OCI-LY1 (cell line): Measurements from ENCODE around the gene GLB1L3.
"Not testable (repeated sequence)": the region's sequence is repeated elsewhere in the genome, so short reads cannot be mapped to it uniquely, and the experiment has no call there.

Source experiments
- H2AFZ ChIP-seq: fragments of 200-600 bp; sonication (generic), shearing (Covaris generic); 2 replicates; pipeline ENCODE4 v1.6.0; 2014; ENCODE audit warnings: antibody characterized with exemption, mild to moderate bottlenecking, low read length
- H3F3A ChIP-seq: fragments of 200-600 bp; sonication (generic), shearing (Covaris generic); 2 replicates; pipeline ENCODE4 v1.6.0; 2014; ENCODE audit warnings: mild to moderate bottlenecking, antibody characterized with exemption, low read length, moderate library complexity; ENCODE audit not compliant: insufficient read depth
- H3K27ac ChIP-seq: fragments of 200-600 bp; sonication (generic); 2 replicates; pipeline ENCODE4 v1.5.1; 2014; ENCODE audit warnings: low read length, mixed run types, mild to moderate bottlenecking, low read depth; ENCODE audit not compliant: poor library complexity, severe bottlenecking
- H3K27me3 ChIP-seq: fragments of 200-600 bp; sonication (generic); 2 replicates; pipeline ENCODE4 v1.6.0; 2014; ENCODE audit warnings: antibody characterized with exemption, mild to moderate bottlenecking, low read length, moderate library complexity; ENCODE audit not compliant: insufficient read depth
- H3K36me3 ChIP-seq: fragments of 200-600 bp; sonication (generic); 2 replicates; pipeline ENCODE4 v1.6.1; 2014; ENCODE audit warnings: mild to moderate bottlenecking, antibody characterized with exemption, low read length, moderate library complexity, mixed read lengths; ENCODE audit not compliant: insufficient read depth
- H3K4me1 ChIP-seq: fragments of 200-600 bp; sonication (generic); 2 replicates; pipeline ENCODE4 v1.5.1; 2014; ENCODE audit warnings: mild to moderate bottlenecking, low read length, moderate library complexity; ENCODE audit not compliant: insufficient read depth, severe bottlenecking
- H3K4me2 ChIP-seq: fragments of 200-600 bp; sonication (generic), shearing (Covaris generic); 2 replicates; pipeline ENCODE4 v1.6.1; 2014; ENCODE audit warnings: low read length
- H3K4me3 ChIP-seq: fragments of 200-600 bp; sonication (generic); 2 replicates; pipeline ENCODE4 v1.5.1; 2014; ENCODE audit warnings: low read length, low read depth, mild to moderate bottlenecking, mixed read lengths; ENCODE audit not compliant: poor library complexity, severe bottlenecking
- H3K79me2 ChIP-seq: fragments of 200-600 bp; shearing (Covaris generic); 2 replicates; pipeline ENCODE4 v1.6.1; 2016; ENCODE audit warnings: mixed run types, low read length, mixed read lengths; ENCODE audit not compliant: insufficient read depth
- H3K9ac ChIP-seq: fragments of 200-600 bp; sonication (generic), shearing (Covaris generic); 2 replicates; pipeline ENCODE4 v1.6.1; 2014; ENCODE audit warnings: mild to moderate bottlenecking, low read length, mixed read lengths
- H3K9me2 ChIP-seq: fragments of 200-600 bp; sonication (generic), shearing (Covaris generic); 2 replicates; pipeline ENCODE4 v1.6.1; 2014; ENCODE audit warnings: low read depth, mild to moderate bottlenecking, low read length, mixed read lengths
- H3K9me3 ChIP-seq: fragments of 200-600 bp; shearing (Covaris generic); 2 replicates; pipeline ENCODE4 v1.6.1; 2014; ENCODE audit warnings: low read length, mixed read lengths
- H4K20me1 ChIP-seq: fragments of 200-600 bp; sonication (generic), shearing (Covaris generic); 2 replicates; pipeline ENCODE4 v1.6.0; 2016; ENCODE audit warnings: mild to moderate bottlenecking, low read length; ENCODE audit not compliant: insufficient read depth
- EZH2 ChIP-seq: fragments of 200-600 bp; sonication (generic), shearing (Covaris generic); IDR thresholded peaks from 2 replicates; pipeline ENCODE4 v1.8.0; 2017; ENCODE audit warnings: borderline replicate concordance, mixed run types, mild to moderate bottlenecking, antibody characterized with exemption, low read length, moderate library complexity, mixed read lengths
- TF ChIP-seq, protein P1 (sequence below): fragments of 200-600 bp; sonication (generic), shearing (Covaris generic); IDR thresholded peaks from 2 replicates; pipeline ENCODE4 v1.5.1; 2017; ENCODE audit warnings: mild to moderate bottlenecking, antibody characterized with exemption, low read length, moderate library complexity, mixed read lengths

The GLB1L3 gene

DNA sequence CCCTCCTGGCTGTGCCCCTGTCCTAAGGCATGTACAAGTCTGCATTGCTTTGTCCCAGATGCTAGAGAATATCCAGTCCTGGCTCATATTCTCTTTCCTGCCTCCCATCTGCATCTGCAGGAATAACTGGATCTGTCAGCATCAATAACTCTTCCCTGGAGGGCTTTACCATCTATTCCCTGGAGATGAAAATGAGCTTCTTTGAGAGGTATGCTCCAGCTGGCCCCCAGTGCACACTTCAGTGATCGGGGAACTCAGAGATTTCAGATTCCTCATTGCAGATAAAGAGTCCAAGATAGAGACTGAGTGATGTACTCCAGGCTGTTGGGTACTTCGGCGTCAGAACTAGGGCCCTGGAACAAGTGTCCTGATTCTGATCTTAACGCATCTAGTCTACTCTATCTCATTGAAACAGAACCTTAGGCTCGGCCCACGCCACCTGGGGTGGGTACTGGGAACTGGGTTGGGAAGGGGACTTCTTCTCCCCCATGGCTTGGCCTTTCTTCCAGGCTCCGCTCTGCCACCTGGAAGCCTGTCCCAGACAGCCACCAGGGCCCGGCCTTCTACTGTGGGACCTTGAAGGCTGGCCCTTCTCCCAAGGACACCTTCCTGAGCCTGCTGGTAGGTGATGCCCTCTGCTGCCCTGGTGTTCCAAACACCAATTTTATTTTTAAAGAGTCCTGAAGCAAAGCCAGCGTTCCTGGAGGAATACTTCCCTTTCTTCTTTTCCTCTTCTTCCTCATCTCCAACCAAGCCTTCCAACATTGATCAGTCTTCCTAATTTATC lies 37.8 kb downstream of the GLB1L3 start:
- TF ChIP-seq EZH2 = no peak
- TF ChIP-seq, protein P1, sequence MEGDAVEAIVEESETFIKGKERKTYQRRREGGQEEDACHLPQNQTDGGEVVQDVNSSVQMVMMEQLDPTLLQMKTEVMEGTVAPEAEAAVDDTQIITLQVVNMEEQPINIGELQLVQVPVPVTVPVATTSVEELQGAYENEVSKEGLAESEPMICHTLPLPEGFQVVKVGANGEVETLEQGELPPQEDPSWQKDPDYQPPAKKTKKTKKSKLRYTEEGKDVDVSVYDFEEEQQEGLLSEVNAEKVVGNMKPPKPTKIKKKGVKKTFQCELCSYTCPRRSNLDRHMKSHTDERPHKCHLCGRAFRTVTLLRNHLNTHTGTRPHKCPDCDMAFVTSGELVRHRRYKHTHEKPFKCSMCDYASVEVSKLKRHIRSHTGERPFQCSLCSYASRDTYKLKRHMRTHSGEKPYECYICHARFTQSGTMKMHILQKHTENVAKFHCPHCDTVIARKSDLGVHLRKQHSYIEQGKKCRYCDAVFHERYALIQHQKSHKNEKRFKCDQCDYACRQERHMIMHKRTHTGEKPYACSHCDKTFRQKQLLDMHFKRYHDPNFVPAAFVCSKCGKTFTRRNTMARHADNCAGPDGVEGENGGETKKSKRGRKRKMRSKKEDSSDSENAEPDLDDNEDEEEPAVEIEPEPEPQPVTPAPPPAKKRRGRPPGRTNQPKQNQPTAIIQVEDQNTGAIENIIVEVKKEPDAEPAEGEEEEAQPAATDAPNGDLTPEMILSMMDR = no peak
- no peaks in the 10 kb centered on the region for H3K36me3 ChIP-seq
- no peak overlapping the region for H3K4me3 ChIP-seq
- no peaks in the 10 kb centered on the region for H3K9me3 ChIP-seq
- no peaks in the 10 kb centered on the region for H3K9me2 ChIP-seq
- no peak overlapping the region for H3K4me2 ChIP-seq
- H3K27ac ChIP-seq = no peak overlapping the region
- H3K9ac ChIP-seq = no peak overlapping the region
- H4K20me1 ChIP-seq = no peaks in the 10 kb centered on the region
- H3K27me3 ChIP-seq = no peaks in the 10 kb centered on the region
- no peaks in the 10 kb centered on the region for H3K4me1 ChIP-seq
- no peaks in the 10 kb centered on the region for H3F3A ChIP-seq
- H2AFZ ChIP-seq = no peak overlapping the region
- H3K79me2 ChIP-seq = no peaks in the 10 kb centered on the region

DNA sequence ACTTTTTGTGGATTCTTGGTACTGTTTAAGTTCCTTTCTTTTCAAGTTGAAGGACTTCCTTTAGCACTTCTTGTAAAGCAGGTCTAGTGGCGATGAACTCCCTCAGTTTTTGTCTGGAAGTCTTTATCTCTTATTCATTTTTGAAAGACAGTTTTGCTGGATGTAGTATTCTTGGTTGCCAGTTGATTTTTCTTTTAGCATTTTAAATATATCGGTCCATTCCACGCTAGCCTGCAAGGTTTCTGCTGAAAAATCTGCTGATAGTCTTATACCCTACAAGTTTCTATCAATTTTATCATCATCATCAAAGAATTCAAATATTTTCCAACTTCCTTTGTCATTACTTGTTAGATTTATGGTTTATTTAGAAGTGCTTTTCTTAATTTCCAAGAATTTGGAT lies 40.9 kb downstream of the GLB1L3 start:
- H3F3A ChIP-seq = no peaks in the 10 kb centered on the region
- H3K79me2 ChIP-seq = no peaks in the 10 kb centered on the region
- H2AFZ ChIP-seq = no peak overlapping the region
- TF ChIP-seq EZH2 = no peak
- TF ChIP-seq, protein P1 = no peak
- no peaks in the 10 kb centered on the region for H3K27me3 ChIP-seq
- H3K9me2 ChIP-seq = no peaks in the 10 kb centered on the region
- H4K20me1 ChIP-seq = no peaks in the 10 kb centered on the region
- no peak overlapping the region for H3K4me2 ChIP-seq
- no peaks in the 10 kb centered on the region for H3K36me3 ChIP-seq
- no peaks in the 10 kb centered on the region for H3K4me1 ChIP-seq
- no peak overlapping the region for H3K27ac ChIP-seq
- H3K9ac ChIP-seq = no peak overlapping the region
- H3K9me3 ChIP-seq = no peaks in the 10 kb centered on the region
- H3K4me3 ChIP-seq = no peak overlapping the region

DNA sequence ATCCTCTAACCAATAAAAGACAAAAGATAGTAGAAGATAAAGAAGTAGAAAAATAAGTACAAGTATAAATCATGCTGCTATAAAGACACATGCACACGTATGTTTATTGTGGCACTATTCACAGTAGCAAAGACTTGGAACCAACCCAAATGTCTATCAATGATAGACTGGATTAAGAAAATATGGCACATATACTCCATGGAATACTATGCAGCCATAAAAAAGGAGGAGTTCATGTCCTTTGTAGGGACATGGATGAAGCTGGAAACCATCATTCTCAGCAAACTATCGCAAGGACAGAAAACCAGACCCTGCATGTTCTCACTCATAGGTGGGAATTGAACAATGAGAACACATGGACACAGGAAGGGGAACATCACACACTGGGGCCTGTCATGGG lies 45.2 kb downstream of the GLB1L3 start:
- not testable (repeated sequence) for H2AFZ ChIP-seq, H3K4me2 ChIP-seq, H3K79me2 ChIP-seq, H3F3A ChIP-seq, H4K20me1 ChIP-seq, H3K9me2 ChIP-seq, H3K27me3 ChIP-seq, H3K27ac ChIP-seq, H3K36me3 ChIP-seq, H3K9ac ChIP-seq, H3K4me3 ChIP-seq, H3K9me3 ChIP-seq, H3K4me1 ChIP-seq

DNA sequence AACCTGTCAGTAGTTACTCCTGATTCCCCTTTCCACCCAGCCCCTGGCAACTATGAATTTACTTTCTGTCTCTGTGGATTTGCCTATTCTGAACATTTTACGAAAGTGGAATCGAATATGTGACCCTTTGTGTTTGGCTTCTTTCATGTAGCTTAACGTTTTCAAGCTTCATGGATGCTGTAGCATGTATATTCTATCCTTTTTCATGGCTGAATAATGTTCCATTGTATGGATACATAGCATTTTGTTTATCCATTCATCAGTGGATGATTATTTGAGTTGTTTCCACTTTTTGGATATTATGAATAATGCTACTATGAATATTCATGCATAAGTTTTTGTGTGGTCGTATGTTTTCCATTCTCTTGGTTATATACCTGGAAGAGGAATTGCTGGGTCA lies 46.4 kb downstream of the GLB1L3 start:
- H3K27ac ChIP-seq = no peak overlapping the region
- no peak overlapping the region for H2AFZ ChIP-seq
- no peaks in the 10 kb centered on the region for H3F3A ChIP-seq
- no peaks in the 10 kb centered on the region for H3K36me3 ChIP-seq
- H3K4me1 ChIP-seq = no peaks in the 10 kb centered on the region
- H3K9ac ChIP-seq = no peak overlapping the region
- H3K27me3 ChIP-seq = no peaks in the 10 kb centered on the region
- H3K4me3 ChIP-seq = no peak overlapping the region
- H3K4me2 ChIP-seq = no peak overlapping the region
- no peaks in the 10 kb centered on the region for H3K9me3 ChIP-seq
- no peaks in the 10 kb centered on the region for H3K9me2 ChIP-seq
- TF ChIP-seq, protein P1 = no peak
- TF ChIP-seq EZH2 = no peak
- no peaks in the 10 kb centered on the region for H4K20me1 ChIP-seq
- no peaks in the 10 kb centered on the region for H3K79me2 ChIP-seq
